Hepatic stellate cell (primary cell): ENCODE data around the gene INPP5A.

Source experiments
- DNase-seq: peaks from one replicate; pipeline ENCODE4 v3.0.0; 2011; ENCODE audit warnings: low spot score

The INPP5A gene

DNA sequence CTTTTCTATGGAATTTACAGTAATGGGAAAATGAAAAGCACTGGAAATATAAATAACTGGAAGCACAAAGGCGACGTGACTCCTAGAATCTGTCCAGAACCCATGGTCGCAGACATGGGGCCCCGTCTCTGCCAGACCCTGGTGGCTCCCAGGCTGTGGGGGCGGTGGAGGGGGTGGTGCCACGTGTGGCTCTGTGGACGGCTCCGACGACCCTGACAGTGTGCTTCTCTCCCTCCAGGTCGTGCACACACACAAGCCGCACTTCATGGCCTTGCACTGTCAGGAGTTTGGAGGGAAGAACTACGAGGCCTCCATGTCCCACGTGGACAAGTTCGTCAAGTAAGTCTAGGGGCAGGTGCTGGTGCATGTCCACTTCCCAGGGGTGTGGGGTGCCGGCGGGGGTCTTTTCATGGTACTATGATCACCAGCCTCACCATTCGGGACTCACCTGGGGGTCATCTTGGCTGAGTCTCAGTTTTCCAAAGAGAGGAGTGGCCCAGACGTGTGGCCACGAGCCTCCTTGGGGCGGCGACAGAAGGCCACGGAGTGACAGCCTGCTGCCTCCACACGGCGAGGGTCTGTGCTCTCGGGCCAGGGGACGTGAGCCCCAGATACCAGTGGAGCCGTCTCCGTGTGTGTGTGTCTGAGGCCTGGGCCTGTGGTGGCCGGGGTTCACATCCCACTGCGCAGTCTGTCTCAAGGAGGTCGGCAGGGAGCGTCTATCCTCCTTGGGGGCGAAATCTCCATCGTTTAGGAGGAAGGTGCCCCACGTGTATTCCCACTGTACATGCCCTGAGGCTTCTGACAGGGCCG lies 108.2 kb downstream of the INPP5A start:
- DNase-seq = no peak

- no peak for DNase-seq
These were observed 109.0 kb downstream of the INPP5A start for GRCh38 chr10:132646443-132647097.

DNA sequence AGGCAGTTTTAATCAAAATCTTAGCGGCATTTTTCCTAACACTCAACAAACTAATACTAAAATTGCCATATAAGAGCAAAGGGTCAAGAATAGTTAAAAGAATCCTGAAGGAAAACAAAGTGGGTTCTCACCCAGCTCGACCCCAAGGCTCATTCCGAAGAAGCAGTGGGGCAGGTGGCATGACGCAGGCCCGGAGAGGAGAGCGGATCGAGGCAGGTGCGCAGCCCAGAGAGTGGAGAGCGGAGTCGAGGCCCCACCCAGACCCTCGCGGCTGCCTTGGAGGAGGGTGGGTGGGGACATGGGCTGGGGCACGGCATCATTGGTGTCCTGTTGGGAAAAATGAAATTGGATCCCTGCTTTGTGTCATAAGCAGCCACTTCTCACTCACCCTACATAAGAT lies 109.8 kb downstream of the INPP5A start:
- no peak for DNase-seq

DNA sequence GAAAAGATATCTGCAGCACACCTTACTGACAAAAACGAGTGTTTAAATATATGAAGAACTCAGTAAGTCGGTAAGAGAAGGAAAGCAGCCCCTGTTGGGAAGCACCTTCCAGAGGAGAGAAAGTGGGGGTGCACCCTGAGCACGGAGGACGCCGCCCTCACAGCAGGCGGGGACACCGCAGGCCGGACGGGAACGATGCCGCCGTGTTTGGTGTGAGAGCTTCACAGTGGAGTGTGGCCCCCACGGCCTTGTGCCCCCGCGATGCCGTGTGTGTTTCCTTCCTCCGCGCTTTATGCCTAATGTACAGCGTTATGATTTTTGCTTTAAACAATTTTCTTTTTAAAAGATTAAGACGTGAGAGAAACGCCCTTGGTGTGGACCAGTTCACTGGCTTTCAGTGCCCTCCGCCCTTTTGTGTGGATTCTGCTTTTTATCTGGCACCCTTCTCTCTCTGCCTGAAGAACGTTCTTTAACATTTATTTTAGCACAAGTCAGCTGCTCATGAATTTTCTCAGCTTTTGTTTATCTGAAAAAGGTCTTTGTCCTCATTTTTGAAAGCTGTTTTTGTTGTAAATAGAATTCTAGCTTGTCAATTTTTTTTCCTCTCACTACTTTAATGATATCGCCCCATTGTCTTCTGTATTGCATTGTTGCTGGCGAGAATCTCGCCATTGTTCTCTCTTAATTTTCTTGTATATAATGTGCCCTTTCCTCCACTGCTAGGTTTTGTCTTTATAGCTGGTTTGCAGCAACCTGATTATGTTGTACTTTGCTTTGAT lies 110.7 kb downstream of the INPP5A start:
- no peak for DNase-seq

DNA sequence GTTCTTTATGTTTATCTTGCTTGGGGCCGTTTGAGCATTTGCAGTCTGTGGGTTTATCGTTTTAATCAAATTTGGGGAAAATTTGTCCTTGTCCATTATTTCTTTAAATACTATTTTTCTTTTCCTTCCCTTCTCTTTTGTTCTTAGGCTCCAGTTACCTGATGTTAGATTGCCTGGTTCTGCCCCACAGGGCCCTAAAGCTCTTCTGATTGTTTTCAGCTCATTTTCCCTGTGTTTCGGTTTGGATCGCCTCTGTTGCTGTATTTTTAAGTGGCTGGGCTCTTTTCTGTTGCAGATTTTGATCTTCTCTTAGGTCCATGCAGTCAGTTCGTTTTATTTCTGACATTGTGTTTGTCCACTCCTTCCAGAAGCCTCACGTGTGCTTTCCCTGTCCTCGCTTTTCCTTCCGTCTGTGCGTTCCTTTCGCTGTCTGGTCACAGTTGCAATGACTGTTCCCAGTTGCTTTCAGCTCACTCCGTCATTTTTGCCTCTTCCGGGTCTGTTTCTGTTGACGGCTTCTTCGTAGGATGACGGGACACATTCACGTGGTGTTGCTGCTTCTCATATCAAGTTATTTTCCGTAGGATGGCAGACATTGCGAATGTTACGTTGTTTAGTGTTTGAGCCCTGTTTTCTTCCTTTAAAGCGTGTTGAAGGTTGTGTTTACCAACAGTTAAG lies 111.4 kb downstream of the INPP5A start:
- no peak for DNase-seq

DNA sequence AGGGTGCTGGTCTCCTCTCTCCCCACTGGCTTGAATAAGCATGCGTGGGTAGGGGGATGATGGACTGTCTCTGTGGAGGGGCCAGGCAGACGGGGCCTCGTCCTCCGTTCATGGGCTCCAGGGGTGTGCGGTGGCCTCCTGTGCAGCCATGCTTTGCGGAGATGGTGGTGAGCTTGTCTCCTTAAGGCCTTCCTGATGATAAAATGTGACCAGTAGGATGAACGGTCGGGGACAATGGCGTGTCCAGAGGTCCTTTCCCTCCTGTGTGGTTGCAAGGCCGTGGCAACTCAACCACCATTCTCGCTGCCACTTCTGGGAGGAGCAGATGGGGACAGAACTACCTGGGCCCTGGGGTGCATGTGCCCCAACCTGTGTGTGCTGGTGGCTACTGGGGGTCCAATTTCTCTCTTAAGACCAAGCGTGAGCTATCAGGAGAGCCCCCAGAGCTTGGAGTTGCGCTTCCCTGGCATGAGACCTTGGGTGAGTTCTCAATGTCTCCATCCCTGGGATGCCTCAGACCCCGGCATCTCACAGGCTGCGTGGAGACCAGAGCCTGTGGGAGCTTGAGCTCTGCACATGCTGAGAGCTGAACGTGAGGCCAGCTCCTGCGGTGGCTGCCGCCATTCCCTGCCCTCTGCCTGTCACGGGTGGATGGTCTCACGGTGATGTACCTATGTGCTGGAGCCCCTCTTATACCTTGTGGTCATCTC lies 112.2 kb downstream of the INPP5A start:
- no peak for DNase-seq

DNA sequence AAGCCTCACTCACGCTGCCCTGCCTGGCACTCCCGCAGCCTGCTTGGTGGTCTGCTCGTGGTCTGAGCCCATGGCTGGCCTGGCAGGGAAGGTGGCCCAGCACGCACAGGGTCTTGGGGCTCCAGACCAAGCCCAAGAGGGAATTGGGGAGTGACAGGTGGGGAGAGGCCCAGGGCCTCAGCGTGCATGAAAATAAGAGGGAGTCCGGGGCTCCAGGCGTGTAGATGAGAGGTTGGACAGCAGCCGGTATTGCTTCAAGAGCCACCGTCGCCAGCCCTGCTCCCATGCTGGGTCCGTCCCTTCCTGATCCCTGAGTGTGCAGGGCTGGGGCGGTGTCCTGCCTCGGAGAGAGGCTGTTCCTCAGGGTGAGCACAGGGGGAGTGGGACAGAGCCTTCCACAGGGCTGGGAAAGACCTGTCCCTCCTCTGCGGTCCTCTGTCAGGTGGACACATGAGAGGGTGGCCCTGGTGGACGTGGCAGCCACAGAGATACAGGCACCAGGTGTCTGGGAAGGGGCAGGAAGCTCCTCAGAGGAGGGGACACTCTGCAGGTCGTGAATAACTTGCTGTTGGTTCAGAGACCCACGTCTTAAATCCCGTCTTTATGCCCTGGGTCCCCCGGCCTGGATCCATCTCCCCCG lies 113.1 kb downstream of the INPP5A start:
- DNase-seq = no peak

DNA sequence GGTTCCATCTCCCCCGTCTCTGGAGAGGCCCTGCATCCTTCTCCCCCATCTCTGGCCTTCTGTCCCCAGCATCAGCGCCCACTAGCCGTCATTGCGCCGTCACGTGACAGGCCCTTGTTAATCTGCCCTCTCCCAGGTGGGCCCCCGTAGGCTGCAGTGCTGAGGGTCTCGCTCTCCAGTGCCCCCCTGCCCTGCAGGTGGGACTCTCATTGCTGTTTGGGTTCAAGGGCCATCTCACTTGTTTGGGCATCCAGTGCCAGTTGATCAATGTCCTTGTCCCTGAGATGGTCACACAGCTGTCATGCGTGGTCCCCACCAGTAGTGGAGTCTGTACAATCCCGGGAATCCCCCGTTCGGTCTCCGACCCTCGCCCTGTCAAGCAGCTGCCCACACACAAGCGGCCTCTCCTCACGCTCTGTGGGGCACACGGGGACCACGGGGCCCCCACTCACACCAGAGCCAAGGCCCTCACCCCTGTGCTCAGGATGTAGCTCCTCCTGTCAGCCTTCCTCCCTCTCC lies 114.0 kb downstream of the INPP5A start:
- DNase-seq = no peak

DNA sequence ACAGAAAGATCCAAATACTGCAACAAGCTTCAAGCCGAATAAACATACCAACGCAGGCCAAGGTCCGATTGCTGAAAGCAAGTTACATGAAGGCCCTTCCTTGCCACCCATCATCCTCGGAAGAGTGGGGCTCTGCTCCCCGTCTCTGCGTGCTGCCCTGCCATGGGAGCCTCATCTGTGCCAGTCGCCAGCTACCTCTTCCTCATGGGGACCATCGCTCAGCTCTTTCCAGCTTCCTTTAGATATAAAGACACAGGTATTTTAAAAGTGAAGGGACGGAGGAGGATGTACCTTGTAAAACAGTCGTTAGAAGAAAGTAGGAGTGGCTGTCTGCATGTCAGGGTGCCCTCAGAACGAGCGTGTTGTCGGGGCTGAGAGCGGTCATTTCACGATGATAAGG lies 114.9 kb downstream of the INPP5A start:
- no peak for DNase-seq

DNA sequence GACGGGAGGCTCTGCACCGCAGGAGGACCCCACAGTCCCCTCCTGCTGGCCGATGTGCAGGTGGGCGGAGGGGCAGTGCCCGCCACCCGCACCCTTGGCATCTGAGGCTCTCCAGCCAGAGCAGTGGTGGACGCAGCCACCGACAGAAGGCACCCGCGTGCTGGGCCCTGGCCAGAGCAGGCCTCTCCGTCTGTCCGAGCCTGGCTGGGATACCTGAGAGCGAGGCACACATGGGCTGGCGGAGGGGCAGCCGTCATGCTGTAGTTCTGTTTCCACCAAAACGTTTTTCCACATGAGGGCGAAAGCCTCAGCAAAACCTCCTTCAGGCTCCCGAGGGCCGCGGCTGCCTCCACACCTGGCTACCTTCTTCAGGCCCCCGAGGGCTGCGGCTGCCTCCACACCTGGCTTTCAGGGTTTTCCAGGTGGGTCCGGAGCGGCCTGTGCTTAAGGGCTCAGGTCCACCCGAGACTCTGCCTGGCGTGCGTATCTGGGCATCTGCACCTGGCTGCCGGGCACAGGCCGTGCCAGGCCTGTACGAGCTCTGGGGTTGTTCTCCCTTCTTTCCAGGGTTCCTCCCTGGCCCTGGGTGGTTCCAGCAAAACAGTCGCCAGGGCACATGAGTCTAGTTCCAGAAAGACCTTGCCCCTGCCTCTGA lies 115.5 kb downstream of the INPP5A start:
- DNase-seq = no peak

- DNase-seq = no peak
These were observed 116.1 kb downstream of the INPP5A start for GRCh38 chr10:132653721-132654120.

DNA sequence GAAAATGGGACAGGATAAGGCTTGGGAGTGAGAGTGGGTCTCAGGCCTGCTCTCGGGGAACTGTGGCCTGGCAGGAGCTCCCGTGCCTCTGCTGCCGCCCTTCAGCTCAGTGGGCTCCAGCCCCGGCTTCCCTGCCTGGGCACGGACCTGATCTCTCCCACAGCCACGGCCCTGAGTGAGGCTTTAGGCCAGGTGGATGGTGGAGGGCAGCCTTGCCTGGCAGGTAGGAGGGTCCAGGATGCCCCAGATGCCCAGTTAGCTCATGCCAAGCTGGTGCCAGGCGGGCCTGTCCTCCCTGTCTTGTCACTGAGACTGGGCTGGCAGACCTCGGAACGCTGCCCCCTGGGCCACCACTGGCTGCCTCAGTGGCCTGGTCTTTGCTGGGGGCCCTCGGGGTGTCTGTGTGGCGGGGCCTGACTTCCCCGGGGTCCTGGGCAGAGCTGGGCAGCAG lies 116.6 kb downstream of the INPP5A start:
- no peak for DNase-seq

GRCh38 chr10:132654708-132655661 lies 117.4 kb downstream of the INPP5A start:
- peak; percentile 91 for DNase-seq

GRCh38 chr10:132655735-132656134 lies 118.1 kb downstream of the INPP5A start:
- DNase-seq = no peak

- DNase-seq = no peak
These were observed 118.9 kb downstream of the INPP5A start for GRCh38 chr10:132656283-132657126.

DNA sequence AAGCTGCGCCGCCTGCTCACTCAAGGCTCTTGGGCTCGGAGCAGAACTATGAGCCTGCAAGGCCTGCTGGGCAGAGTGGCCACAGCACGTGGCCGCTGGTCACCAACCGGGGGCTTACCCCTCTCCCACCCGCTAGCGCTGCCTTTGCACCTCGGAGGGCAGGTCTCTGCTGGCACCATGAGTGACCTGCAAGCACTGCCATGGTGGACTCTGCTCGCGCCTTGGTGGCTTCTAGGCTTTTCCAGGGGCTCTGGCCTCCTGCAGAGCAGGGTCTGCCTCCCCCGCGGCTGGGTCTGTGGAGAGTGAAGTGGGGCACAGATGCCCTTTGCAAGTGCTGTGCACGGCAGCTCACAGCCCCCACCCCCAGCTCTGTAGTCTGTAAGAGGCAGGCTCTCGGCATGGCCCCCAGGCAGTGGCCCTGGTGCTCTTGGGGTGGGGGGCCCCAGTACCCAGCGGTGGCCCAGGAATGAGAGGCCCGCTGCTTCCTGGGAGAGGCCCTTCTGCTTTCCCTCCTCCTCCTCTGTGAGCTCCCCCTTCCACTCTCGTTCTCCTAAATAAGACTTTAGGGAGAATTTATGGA lies 119.6 kb downstream of the INPP5A start:
- DNase-seq = no peak

- DNase-seq = no peak
These were observed 120.2 kb downstream of the INPP5A start for GRCh38 chr10:132657748-132658147.
